HAP-1 (cell line): ENCODE data around the gene NPHP3.

ENCODE experiments used
- DNase-seq, 2 experiments: peaks; one replicate each; pipeline ENCODE4 v3.0.0-alpha.2; 2016 to 2020; ENCODE audit warnings: low spot score in 2 of 2
- H3K27me3 ChIP-seq: fragments of 250-450 bp; sonication (Bioruptor Pico); 2 replicates; pipeline ENCODE4 v1.5.1; 2020; ENCODE audit warnings: low read depth, mild to moderate bottlenecking, moderate library complexity
- H3K36me3 ChIP-seq: fragments of 250-450 bp; sonication (Bioruptor Pico); replicated peaks from 2 replicates; pipeline ENCODE4 v1.5.1; 2020; ENCODE audit warnings: mild to moderate bottlenecking
- H3K4me1 ChIP-seq: fragments of 250-450 bp; sonication (Bioruptor Pico); 2 replicates; pipeline ENCODE4 v1.5.1; 2020; ENCODE audit warnings: mild to moderate bottlenecking
- H3K4me3 ChIP-seq: fragments of 250-450 bp; sonication (Bioruptor Pico); 2 replicates; pipeline ENCODE4 v1.5.1; 2020; ENCODE audit warnings: mild to moderate bottlenecking, moderate library complexity
- H3K9me3 ChIP-seq: fragments of 250-450 bp; sonication (Bioruptor Pico); 2 replicates; pipeline ENCODE4 v1.5.1; 2020; ENCODE audit warnings: mild to moderate bottlenecking, moderate library complexity
- in situ Hi-C: fragments of 300-500 bp; cut with MboI; formaldehyde crosslinking; loops from 3 replicates; pipeline ENCODE4 v1.14.3; 2020; ENCODE audit warnings: low sequenced_read_pairs, inconsistent platforms, mixed read lengths

The NPHP3 gene

DNA sequence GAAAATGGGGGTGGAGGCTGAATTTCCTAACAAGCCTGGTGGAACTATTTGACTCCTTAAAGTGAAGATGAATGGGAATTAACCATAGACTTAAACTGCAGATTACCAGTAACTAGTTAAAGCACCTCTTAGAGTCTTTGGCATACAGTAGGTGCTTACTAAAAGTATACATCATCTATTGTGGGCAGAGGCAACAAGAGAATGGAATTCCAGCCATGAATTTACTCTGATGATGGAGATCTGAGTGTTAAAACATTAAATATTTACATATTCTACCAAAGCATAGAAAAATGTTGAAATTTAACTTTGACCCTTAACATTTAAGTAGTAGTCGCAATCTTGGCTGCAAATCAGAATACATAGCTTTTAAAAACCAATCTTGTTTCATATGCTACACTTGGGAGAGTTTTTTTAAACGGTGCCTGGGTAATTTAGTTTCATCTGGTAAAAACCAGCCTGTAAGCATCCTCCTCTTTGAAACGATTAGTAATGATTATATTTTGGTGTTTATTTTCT is 56.9 kb downstream of the NPHP3 start:
- Histone ChIP-seq H3K9me3 (no peaks in the 10 kb centered on the region), H3K36me3 (peaks cover 12% of the 10 kb centered on the region), H3K4me3 (no peak overlapping the region), H3K27me3 (no peaks in the 10 kb centered on the region), H3K4me1 (no peaks in the 10 kb centered on the region)
- in situ Hi-C loops: no loop called here
- no peak for DNase-seq

DNA sequence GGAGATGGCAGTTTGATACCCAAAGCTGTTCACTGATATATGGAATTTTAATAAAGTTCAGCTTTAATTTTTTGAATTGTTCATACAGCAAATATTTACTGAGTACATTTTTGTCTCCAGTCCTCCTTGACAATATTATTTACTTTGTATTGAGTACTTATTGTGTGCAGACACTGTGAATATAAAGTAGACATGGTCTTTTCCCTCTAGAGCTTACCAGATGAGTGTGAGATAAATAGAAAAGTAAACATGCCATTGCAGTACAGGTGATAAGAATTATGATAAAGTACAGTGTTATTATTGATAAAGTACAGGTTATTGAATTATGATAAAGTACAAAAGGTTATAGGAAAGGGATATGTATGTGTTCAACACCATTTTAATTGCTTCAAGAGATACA is 60.0 kb downstream of the NPHP3 start:
- no peaks in the 10 kb centered on the region for H3K9me3 ChIP-seq
- H3K4me3 ChIP-seq: peak overlapping the region; percentile 82; the same call in 1 of the 2 replicates
- peaks cover 5% of the 10 kb centered on the region; the same call in 1 of the 2 replicates for H3K36me3 ChIP-seq
- H3K27me3 ChIP-seq: no peaks in the 10 kb centered on the region
- no peak for DNase-seq
- in situ Hi-C loops: no loop called here
- peaks cover 8% of the 10 kb centered on the region for H3K4me1 ChIP-seq

DNA sequence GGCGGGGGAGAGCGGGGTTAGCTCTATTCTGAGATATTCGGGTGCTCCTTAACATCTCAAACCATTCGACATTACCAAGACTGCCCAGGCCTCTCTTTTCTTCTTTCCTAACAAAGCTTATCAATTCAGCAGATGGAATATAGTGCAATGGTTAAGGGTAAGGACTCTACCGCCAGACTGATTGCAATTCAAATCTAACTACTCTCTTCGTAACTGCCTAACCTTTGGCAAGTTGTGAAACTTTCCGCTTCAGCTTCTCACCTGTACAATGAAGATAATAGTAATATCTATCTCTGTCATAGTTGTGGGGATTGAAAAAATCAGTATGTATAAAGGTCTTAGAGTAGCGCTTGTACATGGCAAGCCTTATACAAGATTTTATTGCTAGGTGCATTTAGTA is 61.1 kb downstream of the NPHP3 start:
- H3K4me1 ChIP-seq: peaks cover 8% of the 10 kb centered on the region
- peak overlapping the region; percentile 82 for H3K4me3 ChIP-seq
- H3K27me3 ChIP-seq: no peaks in the 10 kb centered on the region
- DNase-seq: no peak
- H3K36me3 ChIP-seq: no peaks in the 10 kb centered on the region
- in situ Hi-C loops: no loop called here
- no peaks in the 10 kb centered on the region for H3K9me3 ChIP-seq

GRCh38 chr3:132660811-132661070 is 61.5 kb downstream of the NPHP3 start:
- peak in 1 of 2 experiments; percentile 6 for DNase-seq
- Histone ChIP-seq H3K4me3 (peak overlapping the region; percentile 82), H3K4me1 (peaks cover 8% of the 10 kb centered on the region), H3K27me3 (no peaks in the 10 kb centered on the region), H3K36me3 (no peaks in the 10 kb centered on the region), H3K9me3 (no peaks in the 10 kb centered on the region)
- in situ Hi-C loops: no loop called here

GRCh38 chr3:132660052-132660810 is 62.0 kb downstream of the NPHP3 start, which contains the start of gene UBA5:
UBA5 (plus strand) TSS chr3:132660329; CDS start chr3:132660538, 209 bp downstream.
- H3K9me3 ChIP-seq: no peaks in the 10 kb centered on the region
- peak within 1 kb of the TSS; percentile 82 for H3K4me3 ChIP-seq
- H3K36me3 ChIP-seq: no peaks in the 10 kb centered on the region
- peak; percentile 46 to 75 for DNase-seq
- H3K4me1 ChIP-seq: peaks cover 8% of the 10 kb centered on the region
- in situ Hi-C loops: no loop called here
- no peaks in the 10 kb centered on the region for H3K27me3 ChIP-seq

DNA sequence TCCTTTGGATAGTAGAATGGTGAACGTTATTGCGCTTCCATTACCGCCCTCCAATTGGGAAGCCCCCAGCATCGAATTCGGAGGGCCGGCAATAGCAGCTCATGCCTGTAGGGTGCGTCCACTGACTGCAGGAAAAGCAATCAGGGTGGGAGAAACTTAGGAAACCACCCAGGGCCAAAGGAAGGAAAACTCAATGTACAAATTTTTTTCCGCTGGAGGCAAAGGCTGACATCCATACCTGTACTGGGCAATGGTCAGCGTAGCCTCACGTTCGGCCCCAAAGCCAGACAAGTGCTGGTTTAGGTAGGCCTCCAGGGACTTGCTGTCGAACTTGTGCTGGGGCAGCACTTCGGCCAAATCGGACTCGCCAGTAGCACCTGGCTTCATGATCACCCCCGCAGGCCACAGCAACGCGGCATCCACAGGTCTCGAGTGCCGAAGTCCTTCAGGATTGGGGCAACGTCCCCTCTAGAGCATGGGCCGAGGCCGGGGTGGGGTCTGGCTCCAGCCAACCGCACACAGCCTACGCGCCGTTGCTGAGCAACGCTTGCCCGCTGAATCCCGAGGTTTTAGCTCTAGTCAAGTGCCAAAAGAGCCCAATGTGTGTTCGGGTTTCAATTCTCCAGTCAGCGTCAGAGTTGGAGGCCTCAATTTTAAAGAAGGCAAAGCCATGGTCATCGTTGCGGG is 62.7 kb downstream of the NPHP3 start, which contains the start of gene ACAD11:
Gene ACAD11 (minus strand): TSS at position 445 of the 687 bp plus-strand sequence. CDS start 58 bp downstream, at position 387.
- DNase-seq: peak; percentile 78 to 79
- peaks cover 8% of the 10 kb centered on the region for H3K4me1 ChIP-seq
- peak within 1 kb of the TSS; percentile 82 for H3K4me3 ChIP-seq
- no peaks in the 10 kb centered on the region for H3K27me3 ChIP-seq
- in situ Hi-C loops: no loop called here
- H3K36me3 ChIP-seq: no peaks in the 10 kb centered on the region
- H3K9me3 ChIP-seq: no peaks in the 10 kb centered on the region

DNA sequence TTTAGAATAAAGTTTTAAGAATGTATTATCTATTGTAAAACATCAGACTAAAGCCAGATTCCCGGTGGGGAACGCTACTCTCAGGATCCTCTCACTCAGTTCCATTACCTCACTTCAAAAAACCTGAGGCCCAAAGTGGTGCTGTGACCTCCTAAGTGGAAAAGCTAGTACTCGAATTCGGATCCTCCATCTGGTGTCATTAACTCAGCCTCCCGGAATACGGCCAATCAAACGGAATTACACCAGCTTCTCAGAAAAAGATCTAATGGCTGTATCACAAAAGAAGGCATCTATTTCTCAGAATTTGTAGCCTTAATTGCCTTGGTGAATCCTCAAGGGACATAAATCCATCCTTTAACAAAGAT is 63.2 kb downstream of the NPHP3 start:
- in situ Hi-C loops: no loop called here
- no peak for DNase-seq
- H3K27me3 ChIP-seq: no peaks in the 10 kb centered on the region
- no peaks in the 10 kb centered on the region for H3K36me3 ChIP-seq
- H3K9me3 ChIP-seq: no peaks in the 10 kb centered on the region
- peak overlapping the region; percentile 82 for H3K4me3 ChIP-seq
- peaks cover 8% of the 10 kb centered on the region for H3K4me1 ChIP-seq

DNA sequence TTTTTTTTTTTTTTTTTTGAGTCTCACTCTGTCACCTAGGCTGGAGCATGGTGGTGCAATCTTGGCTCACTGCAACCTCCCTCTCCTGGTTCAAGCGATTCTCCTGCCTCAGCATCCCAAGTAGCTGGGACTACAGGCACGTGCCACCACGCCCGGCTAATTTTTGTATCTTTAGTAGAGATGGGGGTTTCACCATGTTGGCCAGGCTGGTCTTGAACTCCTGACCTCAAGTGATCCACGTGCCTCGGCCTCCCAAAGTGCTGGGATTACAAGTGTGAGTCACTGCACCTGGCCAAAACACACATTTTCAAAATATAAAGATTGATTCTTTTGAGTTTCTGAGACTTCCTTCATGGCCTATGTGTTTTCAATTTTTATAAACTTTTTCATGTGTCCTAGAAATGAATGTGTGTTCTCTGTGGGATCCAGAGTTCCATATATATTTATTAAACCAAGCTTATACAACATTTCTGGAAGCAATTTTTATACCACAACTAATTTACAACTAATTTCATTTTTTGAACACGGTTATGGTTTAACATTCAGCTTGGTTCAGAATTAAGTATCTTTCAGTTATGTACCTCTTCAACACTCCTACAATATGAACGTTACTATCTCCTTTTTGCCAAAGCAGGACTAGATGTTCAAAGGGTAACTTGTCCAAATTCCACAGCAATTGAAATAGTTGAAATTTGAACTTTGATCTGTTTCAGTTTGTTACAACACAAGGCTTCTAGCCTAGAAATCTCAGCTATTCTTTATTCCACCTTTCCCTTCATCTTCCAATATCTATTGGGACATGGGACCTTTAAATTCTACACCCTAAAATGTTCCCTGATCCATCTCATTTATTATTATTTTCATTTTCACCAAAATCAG is 64.1 kb downstream of the NPHP3 start:
- in situ Hi-C loops: no loop called here
- no peak for DNase-seq
- H3K4me3 ChIP-seq: peak overlapping the region; percentile 82

GRCh38 chr3:132655471-132655870 is 66.7 kb downstream of the NPHP3 start:
- H3K4me3 ChIP-seq: no peak overlapping the region
- H3K36me3 ChIP-seq: no peaks in the 10 kb centered on the region
- peaks cover 8% of the 10 kb centered on the region for H3K4me1 ChIP-seq
- no peak for DNase-seq
- no peaks in the 10 kb centered on the region for H3K9me3 ChIP-seq
- no peaks in the 10 kb centered on the region for H3K27me3 ChIP-seq
- in situ Hi-C loops: no loop called here

More for the DNA sequence above, 64.1 kb downstream of the NPHP3 start:
- no peaks in the 10 kb centered on the region for H3K9me3 ChIP-seq
- no peaks in the 10 kb centered on the region for H3K27me3 ChIP-seq
- H3K36me3 ChIP-seq: no peaks in the 10 kb centered on the region
- H3K4me1 ChIP-seq: peaks cover 8% of the 10 kb centered on the region

DNA sequence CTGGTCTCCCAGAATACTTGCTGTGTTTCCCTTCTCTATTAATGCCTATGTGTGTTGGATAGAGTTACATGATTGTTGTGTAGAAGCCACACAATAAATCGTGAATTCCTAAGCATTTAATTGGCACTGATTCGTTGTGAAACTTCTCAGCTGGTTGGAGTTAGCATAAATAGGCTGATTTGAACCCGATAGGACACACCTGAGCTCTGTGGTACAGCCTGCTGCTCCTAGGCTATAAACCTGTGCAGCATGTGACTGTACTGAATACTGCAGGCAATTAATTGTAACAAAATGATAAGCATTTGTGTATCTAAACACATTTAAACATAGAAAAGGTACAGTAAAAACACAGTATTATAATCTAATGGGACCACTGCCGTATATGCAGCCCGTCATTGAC is 67.5 kb downstream of the NPHP3 start:
- DNase-seq: no peak
- no peak overlapping the region for H3K4me3 ChIP-seq
- no peaks in the 10 kb centered on the region for H3K9me3 ChIP-seq
- H3K27me3 ChIP-seq: no peaks in the 10 kb centered on the region
- H3K36me3 ChIP-seq: no peaks in the 10 kb centered on the region
- in situ Hi-C loops: no loop called here
- H3K4me1 ChIP-seq: peaks cover 8% of the 10 kb centered on the region

DNA sequence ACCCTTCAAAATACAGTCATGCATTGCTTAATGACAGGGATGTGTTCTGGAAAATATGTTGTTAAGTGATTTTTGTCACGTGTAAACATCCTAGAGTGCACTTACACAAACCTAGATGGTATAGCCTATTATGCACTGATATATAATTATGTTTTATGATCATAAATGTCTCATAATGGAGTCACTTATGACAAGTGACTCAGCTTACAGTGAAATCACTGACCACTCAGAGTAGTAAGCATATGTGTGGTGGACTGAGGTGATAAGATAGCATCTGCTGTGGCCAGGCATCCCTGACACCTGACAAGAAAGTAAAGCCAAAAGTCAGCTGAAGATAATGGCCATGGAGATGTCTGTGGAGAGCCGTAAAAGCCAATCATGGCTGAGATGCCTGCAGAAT is 68.0 kb downstream of the NPHP3 start:
- H3K4me3 ChIP-seq: no peak overlapping the region
- in situ Hi-C loops: no loop called here
- no peaks in the 10 kb centered on the region for H3K27me3 ChIP-seq
- H3K36me3 ChIP-seq: no peaks in the 10 kb centered on the region
- peaks cover 8% of the 10 kb centered on the region for H3K4me1 ChIP-seq
- no peaks in the 10 kb centered on the region for H3K9me3 ChIP-seq
- no peak for DNase-seq

GRCh38 chr3:132652640-132653270 is 69.5 kb downstream of the NPHP3 start:
- no peaks in the 10 kb centered on the region for H3K27me3 ChIP-seq
- no peaks in the 10 kb centered on the region for H3K36me3 ChIP-seq
- in situ Hi-C loops: no loop called here
- H3K9me3 ChIP-seq: no peaks in the 10 kb centered on the region
- H3K4me1 ChIP-seq: no peaks in the 10 kb centered on the region
- DNase-seq: no peak
- H3K4me3 ChIP-seq: no peak overlapping the region

- no peaks in the 10 kb centered on the region for H3K36me3 ChIP-seq
- H3K4me3 ChIP-seq: no peak overlapping the region
- in situ Hi-C loops: no loop called here
- DNase-seq: no peak
- no peaks in the 10 kb centered on the region for H3K27me3 ChIP-seq
- H3K9me3 ChIP-seq: no peaks in the 10 kb centered on the region
- H3K4me1 ChIP-seq: no peaks in the 10 kb centered on the region
Observed at GRCh38 chr3:132650153-132650552, 72.1 kb downstream of the NPHP3 start.
